Right atrium auricular region (tissue), 2 donors: ENCODE results near the gene FLT1. TPM values are rescaled to one million over a fixed set of nuclear protein-coding genes. Genes with fewer than 3 reads are reported as not detected.

Source experiments
- DNase-seq: peaks from one replicate; pipeline ENCODE4 v3.0.0-alpha.2; 2019; ENCODE audit warnings: low spot score
- H3K27ac ChIP-seq, 2 donors: fragments of 200-600 bp; sonication (generic); 1 replicate in 1 of 2; 2 replicates in 1 of 2; pipeline ENCODE4 v1.5.1; 2016 to 2019
- H3K27me3 ChIP-seq, 2 donors: fragments of 200-600 bp; sonication (generic); one replicate each; pipeline versions ENCODE4 v1.5.1 to v1.6.0; 2017 to 2019
- H3K36me3 ChIP-seq: fragments of 200-600 bp; sonication (generic); one replicate; pipeline ENCODE4 v1.5.1; 2016
- H3K4me1 ChIP-seq, 2 donors: fragments of 200-600 bp; sonication (generic); one replicate each; pipeline versions ENCODE4 v1.5.1 to v1.6.0; 2017 to 2019
- H3K4me3 ChIP-seq, 2 donors: fragments of 200-600 bp; sonication (generic); 1 replicate in 1 of 2; 2 replicates in 1 of 2; pipeline ENCODE4 v1.5.1; 2017 to 2019; ENCODE audit warnings: mild to moderate bottlenecking in 1 of 2, moderate library complexity in 1 of 2
- H3K9me3 ChIP-seq, 2 donors: fragments of 200-600 bp; sonication (generic); one replicate each; pipeline ENCODE4 v1.5.1; 2019
- CTCF ChIP-seq, 2 donors: fragments of 200-600 bp; sonication (generic); IDR thresholded peaks; one replicate each; pipeline ENCODE4 v1.5.1; 2019; ENCODE audit warnings: antibody characterized with exemption in 2 of 2
- total RNA-seq, 2 donors: library from RNA; depleted of rRNA; stranded (reverse); fragments of >200 nt; gene quantifications; one replicate each; pipeline ENCODE4 v1.1.0, GENCODE V29; 2016

FLT1 gene
- total RNA-seq, 2 donors from 2014 or later = 40.0 to 51.3 TPM

GRCh38 chr13:28392896-28393505 is 101.9 kb downstream of the FLT1 start:
- H3K27ac ChIP-seq = peak overlapping the region in 1 of 2 donors; percentile 13
- TF ChIP-seq CTCF (IDR thresholded peaks at IDR 0.05) = no peak
- no peaks in the 10 kb centered on the region for H3K9me3 ChIP-seq
- H3K36me3 ChIP-seq = no peaks in the 10 kb centered on the region
- H3K4me3 ChIP-seq = no peak overlapping the region
- peaks cover 0 to 31% of the 10 kb centered on the region in 2 donors for H3K4me1 ChIP-seq
- no peaks in the 10 kb centered on the region for H3K27me3 ChIP-seq
- no peak for DNase-seq

- H3K9me3 ChIP-seq = no peaks in the 10 kb centered on the region
- no peaks in the 10 kb centered on the region for H3K36me3 ChIP-seq
- H3K27me3 ChIP-seq = no peaks in the 10 kb centered on the region
- no peak for TF ChIP-seq CTCF (IDR thresholded peaks at IDR 0.05)
- H3K27ac ChIP-seq = peak overlapping the region in 1 of 2 donors; percentile 3
- no peak overlapping the region for H3K4me3 ChIP-seq
- DNase-seq = no peak
- H3K4me1 ChIP-seq = peaks cover 0 to 31% of the 10 kb centered on the region in 2 donors
Measured at GRCh38 chr13:28392428-28392827, 102.5 kb downstream of the FLT1 start.

GRCh38 chr13:28387740-28388501 is 107.0 kb downstream of the FLT1 start:
- H3K4me1 ChIP-seq = peaks cover 0 to 14% of the 10 kb centered on the region in 2 donors
- H3K4me3 ChIP-seq = no peak overlapping the region
- no peak for DNase-seq
- no peaks in the 10 kb centered on the region for H3K36me3 ChIP-seq
- H3K9me3 ChIP-seq = no peaks in the 10 kb centered on the region
- H3K27ac ChIP-seq = no peak overlapping the region
- no peaks in the 10 kb centered on the region for H3K27me3 ChIP-seq
- no peak for TF ChIP-seq CTCF (IDR thresholded peaks at IDR 0.05)

- Histone ChIP-seq H3K27me3 (no peaks in the 10 kb centered on the region), H3K9me3 (no peaks in the 10 kb centered on the region), H3K4me1 (no peaks in the 10 kb centered on the region), H3K4me3 (no peak overlapping the region), H3K27ac (no peak overlapping the region), H3K36me3 (no peaks in the 10 kb centered on the region)
- DNase-seq = no peak
- no peak for TF ChIP-seq CTCF (IDR thresholded peaks at IDR 0.05)
Measured at GRCh38 chr13:28385362-28385761, 109.6 kb downstream of the FLT1 start.

GRCh38 chr13:28384789-28385188 is 110.1 kb downstream of the FLT1 start:
- DNase-seq = no peak
- Histone ChIP-seq H3K4me1 (no peaks in the 10 kb centered on the region), H3K9me3 (no peaks in the 10 kb centered on the region), H3K27me3 (no peaks in the 10 kb centered on the region), H3K36me3 (no peaks in the 10 kb centered on the region), H3K4me3 (no peak overlapping the region), H3K27ac (no peak overlapping the region)
- no peak for TF ChIP-seq CTCF (IDR thresholded peaks at IDR 0.05)
